Measurements from ENCODE around the gene NEGR1. TPM values are rescaled to one million over a fixed set of nuclear protein-coding genes. Genes with fewer than 3 reads are reported as not detected.

The NEGR1 gene
- total and polyA plus RNA-seq, 7 donors: 1.3 to 10.2 (median 2.2) TPM

GRCh38 chr1:71510725-71511124 lies 771.6 kb downstream of the NEGR1 start:
- TF ChIP-seq CTCF (IDR thresholded peaks at IDR 0.05): no peak
- no peak for DNase-seq
- 71 to 96% (median 90%) methylated on average over 1 of the region's 1 CpG for WGBS, 3 donors
- H3K9me3 ChIP-seq: no peaks in the 10 kb centered on the region
- no peak overlapping the region for H3K27ac ChIP-seq
- no peaks in the 10 kb centered on the region for H3K36me3 ChIP-seq (ENCODE audit: insufficient read depth in 1 of 2, low read depth in 1 of 2)
- H3K4me1 ChIP-seq: no peaks in the 10 kb centered on the region
- H3K4me3 ChIP-seq: no peak overlapping the region
- no peak for ATAC-seq
- intact Hi-C loops (cut with DNase I): no loop called here
- H3K27me3 ChIP-seq (ENCODE audit: insufficient read depth in 3 of 3, low read length in 2 of 3): no peaks in the 10 kb centered on the region

GRCh38 chr1:71509051-71509595 lies 773.2 kb downstream of the NEGR1 start:
- intact Hi-C loops (cut with DNase I): no loop called here
- Histone ChIP-seq H3K27me3 (ENCODE audit: insufficient read depth in 3 of 3, low read length in 2 of 3) (no peaks in the 10 kb centered on the region), H3K4me1 (no peaks in the 10 kb centered on the region), H3K9me3 (no peaks in the 10 kb centered on the region), H3K36me3 (ENCODE audit: insufficient read depth in 1 of 2, low read depth in 1 of 2) (no peaks in the 10 kb centered on the region), H3K4me3 (no peak overlapping the region), H3K27ac (no peak overlapping the region)
- WGBS, 3 donors: 76 to 84% (median 84%) methylated on average over 4 of the region's 4 CpGs
- DNase-seq: no peak
- no peak for TF ChIP-seq CTCF (IDR thresholded peaks at IDR 0.05)
- ATAC-seq: no peak

GRCh38 chr1:71502006-71502405 lies 780.3 kb downstream of the NEGR1 start:
- Histone ChIP-seq H3K27me3 (ENCODE audit: insufficient read depth in 3 of 3, low read length in 2 of 3) (no peaks in the 10 kb centered on the region), H3K4me1 (no peaks in the 10 kb centered on the region), H3K36me3 (ENCODE audit: insufficient read depth in 1 of 2, low read depth in 1 of 2) (no peaks in the 10 kb centered on the region), H3K9me3 (no peaks in the 10 kb centered on the region), H3K27ac (no peak overlapping the region), H3K4me3 (no peak overlapping the region)
- WGBS, 3 donors: 41 to 52% (median 50%) methylated on average over 6 of the region's 6 CpGs
- no peak for ATAC-seq
- intact Hi-C loops (cut with DNase I): no loop called here
- TF ChIP-seq CTCF (IDR thresholded peaks at IDR 0.05): no peak
- no peak for DNase-seq

- ATAC-seq (no peak), DNase-seq (no peak)
- H3K36me3 ChIP-seq (ENCODE audit: insufficient read depth in 1 of 2, low read depth in 1 of 2): no peaks in the 10 kb centered on the region
- no peak overlapping the region for H3K4me3 ChIP-seq
- intact Hi-C loops (cut with DNase I): no loop called here
- no peaks in the 10 kb centered on the region for H3K27me3 ChIP-seq (ENCODE audit: insufficient read depth in 3 of 3, low read length in 2 of 3)
- no peaks in the 10 kb centered on the region for H3K9me3 ChIP-seq
- H3K27ac ChIP-seq: no peak overlapping the region
- no peak for TF ChIP-seq CTCF (IDR thresholded peaks at IDR 0.05)
- no peaks in the 10 kb centered on the region for H3K4me1 ChIP-seq
Observed at GRCh38 chr1:71498542-71498941, 783.8 kb downstream of the NEGR1 start.

- no peak for ATAC-seq
- intact Hi-C loops (cut with DNase I): no loop called here
Observed at GRCh38 chr1:71494163-71494562, 788.2 kb downstream of the NEGR1 start.

More at GRCh38 chr1:71494163-71494562, 788.2 kb downstream of the NEGR1 start:
- H3K27me3 ChIP-seq (ENCODE audit: insufficient read depth in 3 of 3, low read length in 2 of 3): no peaks in the 10 kb centered on the region
- H3K36me3 ChIP-seq (ENCODE audit: insufficient read depth in 1 of 2, low read depth in 1 of 2): no peaks in the 10 kb centered on the region
- no peak overlapping the region for H3K27ac ChIP-seq
- no peak overlapping the region for H3K4me3 ChIP-seq
- no peaks in the 10 kb centered on the region for H3K9me3 ChIP-seq
- no peak for DNase-seq
- TF ChIP-seq CTCF (IDR thresholded peaks at IDR 0.05): no peak
- no peaks in the 10 kb centered on the region for H3K4me1 ChIP-seq

Data from psoas muscle (tissue), 8 donors.